ENCODE results near the gene CUBN.

The CUBN gene

DNA sequence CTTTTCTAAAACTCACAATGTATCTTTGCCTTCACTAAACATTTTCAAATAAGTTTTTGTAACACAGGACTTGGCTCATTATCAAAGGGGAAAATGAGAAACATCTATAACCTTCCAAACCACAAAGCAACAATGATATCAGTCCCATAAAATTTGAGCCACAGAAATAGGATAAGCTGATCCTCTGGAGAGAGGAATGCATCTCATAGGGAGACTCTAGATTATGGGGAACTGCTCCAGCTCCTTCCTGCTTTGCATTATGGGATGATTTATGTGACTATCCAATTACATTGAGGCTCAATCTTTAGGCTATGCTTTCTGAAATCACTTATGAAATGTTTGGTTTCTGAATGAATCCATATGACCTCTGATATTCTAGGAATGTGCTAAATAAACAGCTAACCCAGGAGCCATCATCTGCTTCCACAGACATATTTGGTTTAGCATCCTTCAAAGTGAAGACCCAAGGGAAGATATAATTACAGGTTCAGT, 70.4 kb downstream of the CUBN start:
- H3K4me2 ChIP-seq, result no peak overlapping the region
- no peaks in the 10 kb centered on the region for H3K4me1 ChIP-seq (ENCODE audit: low read depth, poor library complexity, severe bottlenecking)
- H3K27ac ChIP-seq, result no peak overlapping the region
- no peaks in the 10 kb centered on the region for H3K36me3 ChIP-seq (ENCODE audit: insufficient read depth)
- no peaks in the 10 kb centered on the region for H3K79me2 ChIP-seq (ENCODE audit: insufficient read depth, low read depth)
- H3K4me3 ChIP-seq (IDR thresholded peaks at IDR 0.05; ENCODE audit: insufficient read depth, low read depth, low read length), result no peak overlapping the region
- H3K27me3 ChIP-seq (ENCODE audit: insufficient read depth, low read depth), result no peaks in the 10 kb centered on the region
- no peak overlapping the region for H2AFZ ChIP-seq (ENCODE audit: low read depth)
- TF ChIP-seq, protein P1, sequence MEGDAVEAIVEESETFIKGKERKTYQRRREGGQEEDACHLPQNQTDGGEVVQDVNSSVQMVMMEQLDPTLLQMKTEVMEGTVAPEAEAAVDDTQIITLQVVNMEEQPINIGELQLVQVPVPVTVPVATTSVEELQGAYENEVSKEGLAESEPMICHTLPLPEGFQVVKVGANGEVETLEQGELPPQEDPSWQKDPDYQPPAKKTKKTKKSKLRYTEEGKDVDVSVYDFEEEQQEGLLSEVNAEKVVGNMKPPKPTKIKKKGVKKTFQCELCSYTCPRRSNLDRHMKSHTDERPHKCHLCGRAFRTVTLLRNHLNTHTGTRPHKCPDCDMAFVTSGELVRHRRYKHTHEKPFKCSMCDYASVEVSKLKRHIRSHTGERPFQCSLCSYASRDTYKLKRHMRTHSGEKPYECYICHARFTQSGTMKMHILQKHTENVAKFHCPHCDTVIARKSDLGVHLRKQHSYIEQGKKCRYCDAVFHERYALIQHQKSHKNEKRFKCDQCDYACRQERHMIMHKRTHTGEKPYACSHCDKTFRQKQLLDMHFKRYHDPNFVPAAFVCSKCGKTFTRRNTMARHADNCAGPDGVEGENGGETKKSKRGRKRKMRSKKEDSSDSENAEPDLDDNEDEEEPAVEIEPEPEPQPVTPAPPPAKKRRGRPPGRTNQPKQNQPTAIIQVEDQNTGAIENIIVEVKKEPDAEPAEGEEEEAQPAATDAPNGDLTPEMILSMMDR (conservative IDR thresholded peaks at IDR 0.05; ENCODE audit: low read depth, low read length), result no peak
- H3K9ac ChIP-seq, result no peak overlapping the region
- no peaks in the 10 kb centered on the region for H4K20me1 ChIP-seq (ENCODE audit: insufficient read depth)

DNA sequence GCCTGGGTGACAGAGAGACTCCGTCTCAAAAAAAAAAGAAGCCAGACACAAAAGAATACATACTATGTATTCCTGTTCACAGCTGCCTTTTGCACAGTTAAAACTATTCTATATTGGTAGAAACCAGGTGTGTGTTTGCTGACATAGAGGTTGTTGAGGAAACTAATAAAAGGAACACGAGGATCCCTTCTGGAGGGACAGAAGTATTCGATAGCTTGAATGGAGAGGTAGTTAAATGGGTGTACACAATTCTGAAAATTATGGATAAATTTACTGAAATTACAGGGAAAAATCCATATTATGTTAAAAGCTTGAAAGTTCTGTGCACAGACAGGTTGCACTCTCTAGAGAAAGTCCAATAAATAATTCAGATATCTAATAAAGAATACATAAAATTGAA, 71.5 kb downstream of the CUBN start:
- Histone ChIP-seq H2AFZ (ENCODE audit: low read depth) (no peak overlapping the region), H3K36me3 (ENCODE audit: insufficient read depth) (no peaks in the 10 kb centered on the region), H3K4me3 (IDR thresholded peaks at IDR 0.05; ENCODE audit: insufficient read depth, low read depth, low read length) (no peak overlapping the region), H3K4me1 (ENCODE audit: low read depth, poor library complexity, severe bottlenecking) (no peaks in the 10 kb centered on the region), H3K79me2 (ENCODE audit: insufficient read depth, low read depth) (no peaks in the 10 kb centered on the region), H3K9ac (no peak overlapping the region), H4K20me1 (ENCODE audit: insufficient read depth) (no peaks in the 10 kb centered on the region), H3K27me3 (ENCODE audit: insufficient read depth, low read depth) (no peaks in the 10 kb centered on the region), H3K4me2 (no peak overlapping the region), H3K27ac (no peak overlapping the region)
- TF ChIP-seq, protein P1 (conservative IDR thresholded peaks at IDR 0.05; ENCODE audit: low read depth, low read length), result no peak

DNA sequence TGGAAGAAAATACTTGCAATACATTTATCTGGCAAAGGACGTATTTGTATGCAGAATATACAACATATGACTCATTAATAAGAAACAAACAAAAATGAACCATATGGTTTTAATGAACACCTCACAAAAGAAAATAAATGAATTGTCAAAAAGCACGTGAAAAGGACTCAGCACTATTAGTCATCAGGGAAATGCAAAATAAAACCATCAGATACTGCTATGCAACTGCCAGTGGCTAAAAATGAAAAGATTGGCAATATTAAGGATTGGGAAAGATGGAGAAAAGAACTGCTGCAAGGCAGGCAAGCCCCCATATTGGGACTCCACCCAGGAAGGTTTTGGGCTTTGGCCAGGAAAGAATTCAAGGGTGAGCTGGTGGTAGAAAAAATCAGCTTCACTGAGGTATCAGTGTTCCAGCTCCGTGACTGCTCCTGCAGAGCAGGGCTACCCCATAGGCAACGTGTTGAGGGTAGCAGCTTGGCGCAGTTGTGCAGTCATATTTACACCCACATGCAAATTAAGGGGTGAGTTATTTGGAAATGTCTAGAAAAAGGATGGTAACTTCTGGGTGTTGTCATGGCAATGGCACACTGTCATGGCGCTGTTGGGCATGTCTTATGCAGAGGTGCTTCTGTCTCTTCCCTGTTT, 72.7 kb downstream of the CUBN start:
- TF ChIP-seq, protein P1 (conservative IDR thresholded peaks at IDR 0.05; ENCODE audit: low read depth, low read length), result no peak
- no peaks in the 10 kb centered on the region for H3K27me3 ChIP-seq (ENCODE audit: insufficient read depth, low read depth)
- no peak overlapping the region for H3K27ac ChIP-seq
- no peak overlapping the region for H3K4me2 ChIP-seq
- H3K9ac ChIP-seq, result no peak overlapping the region
- H2AFZ ChIP-seq (ENCODE audit: low read depth), result no peak overlapping the region
- no peaks in the 10 kb centered on the region for H3K79me2 ChIP-seq (ENCODE audit: insufficient read depth, low read depth)
- no peaks in the 10 kb centered on the region for H4K20me1 ChIP-seq (ENCODE audit: insufficient read depth)
- H3K36me3 ChIP-seq (ENCODE audit: insufficient read depth), result no peaks in the 10 kb centered on the region
- H3K4me1 ChIP-seq (ENCODE audit: low read depth, poor library complexity, severe bottlenecking), result no peaks in the 10 kb centered on the region
- H3K4me3 ChIP-seq (IDR thresholded peaks at IDR 0.05; ENCODE audit: insufficient read depth, low read depth, low read length), result no peak overlapping the region

DNA sequence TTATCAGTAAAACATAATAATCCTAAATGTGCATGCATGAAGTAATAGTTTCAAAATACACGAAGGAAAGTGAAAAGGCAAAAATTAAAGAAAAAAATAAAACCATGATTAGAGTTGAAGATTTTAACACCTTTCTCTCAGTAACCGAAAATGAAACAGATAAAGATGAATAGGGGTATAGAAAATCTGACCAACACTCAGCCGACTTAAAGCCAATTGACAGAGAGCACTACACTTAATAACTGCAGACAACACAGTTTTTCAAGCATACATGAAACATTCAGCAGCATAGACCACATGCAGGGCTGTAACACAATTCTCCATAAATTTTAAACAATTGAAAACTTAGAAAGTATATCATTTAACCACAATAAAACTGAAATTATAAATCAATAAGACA, 76.1 kb downstream of the CUBN start:
- H3K4me2 ChIP-seq, result no peak overlapping the region
- TF ChIP-seq, protein P1 (conservative IDR thresholded peaks at IDR 0.05; ENCODE audit: low read depth, low read length), result no peak
- H4K20me1 ChIP-seq (ENCODE audit: insufficient read depth), result no peaks in the 10 kb centered on the region
- H3K27ac ChIP-seq, result no peak overlapping the region
- H3K27me3 ChIP-seq (ENCODE audit: insufficient read depth, low read depth), result no peaks in the 10 kb centered on the region
- no peaks in the 10 kb centered on the region for H3K4me1 ChIP-seq (ENCODE audit: low read depth, poor library complexity, severe bottlenecking)
- no peaks in the 10 kb centered on the region for H3K36me3 ChIP-seq (ENCODE audit: insufficient read depth)
- H3K4me3 ChIP-seq (IDR thresholded peaks at IDR 0.05; ENCODE audit: insufficient read depth, low read depth, low read length), result no peak overlapping the region
- H3K9ac ChIP-seq, result no peak overlapping the region
- H2AFZ ChIP-seq (ENCODE audit: low read depth), result no peak overlapping the region
- H3K79me2 ChIP-seq (ENCODE audit: insufficient read depth, low read depth), result no peaks in the 10 kb centered on the region
